SKM-1 (cell line): ENCODE results near the gene FNBP1L.

Experiments used
- DNase-seq: peaks from one replicate; lab custom pipeline; 2025; ENCODE audit not compliant: unreplicated experiment; lab: John Stamatoyannopoulos, UW

FNBP1L gene

GRCh38 chr1:93447481-93448291 is at the start of gene FNBP1L:
TSS of gene FNBP1L (plus strand) at chr1:93448118. CDS start at chr1:93448282, 164 bp downstream.
- DNase-seq: no peak

- DNase-seq: no peak
Observed at GRCh38 chr1:93399781-93400180, 48.1 kb upstream of the FNBP1L start.

- DNase-seq: no peak
Observed at GRCh38 chr1:93408203-93408602, 39.7 kb upstream of the FNBP1L start.

- no peak for DNase-seq
Observed at GRCh38 chr1:93411000-93411399, 36.9 kb upstream of the FNBP1L start.

GRCh38 chr1:93414749-93415148 is 33.2 kb upstream of the FNBP1L start:
- DNase-seq: no peak

GRCh38 chr1:93415296-93415695 is 32.6 kb upstream of the FNBP1L start:
- DNase-seq: no peak

GRCh38 chr1:93416183-93416582 is 31.7 kb upstream of the FNBP1L start:
- no peak for DNase-seq

GRCh38 chr1:93419344-93419743 is 28.6 kb upstream of the FNBP1L start:
- DNase-seq: no peak

GRCh38 chr1:93420400-93420799 is 27.5 kb upstream of the FNBP1L start:
- no peak for DNase-seq

- DNase-seq: no peak
Observed at GRCh38 chr1:93426181-93426580, 21.7 kb upstream of the FNBP1L start.

GRCh38 chr1:93427656-93428055 is 20.3 kb upstream of the FNBP1L start:
- no peak for DNase-seq

- no peak for DNase-seq
Observed at GRCh38 chr1:93433407-93433961, 14.4 kb upstream of the FNBP1L start.

- no peak for DNase-seq
Observed at GRCh38 chr1:93434088-93434487, 13.8 kb upstream of the FNBP1L start.

- DNase-seq: no peak
Observed at GRCh38 chr1:93434987-93435386, 12.9 kb upstream of the FNBP1L start.

- DNase-seq: no peak
Observed at GRCh38 chr1:93435443-93435842, 12.5 kb upstream of the FNBP1L start.

- no peak for DNase-seq
Observed at GRCh38 chr1:93436496-93436895, 11.4 kb upstream of the FNBP1L start.

GRCh38 chr1:93437976-93438605 is 9.8 kb upstream of the FNBP1L start:
- DNase-seq: peak; percentile 43

- no peak for DNase-seq
Observed at GRCh38 chr1:93438716-93439115, 9.2 kb upstream of the FNBP1L start.

GRCh38 chr1:93440272-93440671 is 7.6 kb upstream of the FNBP1L start:
- DNase-seq: no peak

GRCh38 chr1:93440706-93441105 is 7.2 kb upstream of the FNBP1L start:
- DNase-seq: no peak

- DNase-seq: no peak
Observed at GRCh38 chr1:93441589-93441988, 6.3 kb upstream of the FNBP1L start.

- DNase-seq: no peak
Observed at GRCh38 chr1:93442008-93442666, 5.8 kb upstream of the FNBP1L start.
